Prostate gland (tissue), 2 donors: ENCODE results near the gene CDK4.

Experiments used
- CTCF ChIP-seq, 4 experiments: fragments of 200-600 bp in 2 of 4; fragments of 450-650 bp in 2 of 4; sonication (generic) in 2 of 4; IDR thresholded peaks; 1 replicate in 3 of 4; 2 replicates in 1 of 4; pipeline ENCODE4 v1.5.1; 2016 to 2019; ENCODE audit warnings: antibody characterized with exemption in 4 of 4, mild to moderate bottlenecking in 2 of 4, moderate library complexity in 2 of 4
- POLR2A ChIP-seq: fragments of 450-650 bp; IDR thresholded peaks from one replicate; pipeline ENCODE4 v1.6.1; 2016; ENCODE audit warnings: antibody characterized with exemption, mild to moderate bottlenecking
- POLR2AphosphoS5 ChIP-seq: sonication (generic); formaldehyde crosslinking; IDR thresholded peaks from one replicate; pipeline ENCODE4 v1.6.1; 2017; ENCODE audit warnings: antibody characterized with exemption

GRCh38 chr12:57764662-57765002 is 12.5 kb upstream of the CDK4 start:
- no peak for TF ChIP-seq CTCF (IDR thresholded peaks at IDR 0.05)
- TF ChIP-seq POLR2AphosphoS5: no peak
- no peak for TF ChIP-seq POLR2A
